ENCODE data around the gene SPINT3.

SPINT3 gene

GRCh38 chr20:45515147-45515913, at the start of gene SPINT3:
TSS of gene SPINT3 (minus strand) at chr20:45515622. CDS start at chr20:45515608, 14 bp downstream.
- DNase-seq: no peak

- DNase-seq: no peak
These were observed 49.4 kb upstream of the SPINT3 start for GRCh38 chr20:45564760-45565276.

- no peak for DNase-seq
These were observed 39.8 kb upstream of the SPINT3 start for GRCh38 chr20:45555198-45555597.

GRCh38 chr20:45552456-45552855, 37.0 kb upstream of the SPINT3 start:
- no peak for DNase-seq

- no peak for DNase-seq
These were observed 35.3 kb upstream of the SPINT3 start for GRCh38 chr20:45550765-45551164.

GRCh38 chr20:45548410-45548809, 33.0 kb upstream of the SPINT3 start:
- DNase-seq: no peak

GRCh38 chr20:45547206-45547770, 31.9 kb upstream of the SPINT3 start, which contains the start of gene EPPIN:
TSS of gene EPPIN (minus strand) at chr20:45547401. CDS start at chr20:45547357, 44 bp downstream.
- DNase-seq: no peak

- DNase-seq: peak; percentile 67
These were observed 30.5 kb upstream of the SPINT3 start for GRCh38 chr20:45545754-45546453.

GRCh38 chr20:45545351-45545750, 29.9 kb upstream of the SPINT3 start:
- no peak for DNase-seq

- DNase-seq: no peak
These were observed 24.0 kb upstream of the SPINT3 start, which contains the start of gene WFDC6 for GRCh38 chr20:45539382-45539781. TSS of gene WFDC6 (minus strand) at chr20:45539482. CDS start at chr20:45539407, 75 bp downstream.

GRCh38 chr20:45538209-45538799, 22.9 kb upstream of the SPINT3 start:
- DNase-seq: peak; percentile 41

- no peak for DNase-seq
These were observed 11.9 kb upstream of the SPINT3 start for GRCh38 chr20:45527294-45527693.

- DNase-seq: no peak
These were observed 8.4 kb upstream of the SPINT3 start for GRCh38 chr20:45523821-45524220.

GRCh38 chr20:45518282-45518681, 2.9 kb upstream of the SPINT3 start:
- no peak for DNase-seq

GRCh38 chr20:45510242-45510862, 5.1 kb downstream of the SPINT3 start:
- no peak for DNase-seq

GRCh38 chr20:45509091-45509490, 6.3 kb downstream of the SPINT3 start:
- DNase-seq: peak; percentile 45

- no peak for DNase-seq
These were observed 7.1 kb downstream of the SPINT3 start for GRCh38 chr20:45508068-45508886.

- DNase-seq: no peak
These were observed 8.2 kb downstream of the SPINT3 start for GRCh38 chr20:45507011-45507820.

- no peak for DNase-seq
These were observed 9.0 kb downstream of the SPINT3 start for GRCh38 chr20:45506398-45506797.

- no peak for DNase-seq
These were observed 12.0 kb downstream of the SPINT3 start for GRCh38 chr20:45503403-45503802.

GRCh38 chr20:45502561-45502960, 12.9 kb downstream of the SPINT3 start:
- DNase-seq: no peak
